Fibroblast of mammary gland (primary cell): Measurements from ENCODE around the gene LCE3B.

Experiments
- DNase-seq: peaks from one replicate; pipeline ENCODE4 v3.0.0-alpha.2; 2010; ENCODE audit warnings: low read depth
- H3K4me3 ChIP-seq: 2 replicates; pipeline ENCODE4 v1.5.1; 2011; ENCODE audit warnings: low read depth, mild to moderate bottlenecking, low read length, moderate library complexity; ENCODE audit not compliant: control insufficient read depth
- CTCF ChIP-seq: conservative IDR thresholded peaks from 2 replicates; pipeline ENCODE4 v1.5.1; 2011; ENCODE audit warnings: low read depth, low read length, inconsistent platforms; ENCODE audit not compliant: control insufficient read depth, insufficient read depth

LCE3B gene

GRCh38 chr1:152582647-152583046, 31.0 kb upstream of the LCE3B start:
- no peak for TF ChIP-seq CTCF
- peak; percentile 67 for DNase-seq
- no peak overlapping the region for H3K4me3 ChIP-seq

- no peak overlapping the region for H3K4me3 ChIP-seq
- TF ChIP-seq CTCF: peak; percentile 25
- no peak for DNase-seq
Observed at GRCh38 chr1:152585586-152585985, 28.0 kb upstream of the LCE3B start.

- no peak for TF ChIP-seq CTCF
- no peak for DNase-seq
- no peak overlapping the region for H3K4me3 ChIP-seq
Observed at GRCh38 chr1:152596986-152597385, 16.6 kb upstream of the LCE3B start.

GRCh38 chr1:152599934-152600333, 13.7 kb upstream of the LCE3B start, which contains the start of gene LCE3C:
TSS of gene LCE3C (plus strand) at chr1:152600234. CDS start at chr1:152600732, 498 bp downstream.
- no peak for DNase-seq
- no peak within 1 kb of the TSS for H3K4me3 ChIP-seq
- no peak for TF ChIP-seq CTCF

- TF ChIP-seq CTCF: no peak
- H3K4me3 ChIP-seq: no peak overlapping the region
- no peak for DNase-seq
Observed at GRCh38 chr1:152621993-152622392, 8.4 kb downstream of the LCE3B start.

GRCh38 chr1:152622803-152623202, 9.2 kb downstream of the LCE3B start, which contains the start of gene LCE3A:
TSS of gene LCE3A (minus strand) at chr1:152623103. CDS start at chr1:152623103, 0 bp downstream.
- H3K4me3 ChIP-seq: no peak within 1 kb of the TSS
- no peak for TF ChIP-seq CTCF
- no peak for DNase-seq
